Measurements from ENCODE around the gene C6orf136. TPM values are rescaled to one million over a fixed set of nuclear protein-coding genes. Genes with fewer than 3 reads are reported as not detected.

The C6orf136 gene
- total RNA-seq, 1 experiment from 2014 or later = 25.4 TPM

- TF ChIP-seq, protein P1, sequence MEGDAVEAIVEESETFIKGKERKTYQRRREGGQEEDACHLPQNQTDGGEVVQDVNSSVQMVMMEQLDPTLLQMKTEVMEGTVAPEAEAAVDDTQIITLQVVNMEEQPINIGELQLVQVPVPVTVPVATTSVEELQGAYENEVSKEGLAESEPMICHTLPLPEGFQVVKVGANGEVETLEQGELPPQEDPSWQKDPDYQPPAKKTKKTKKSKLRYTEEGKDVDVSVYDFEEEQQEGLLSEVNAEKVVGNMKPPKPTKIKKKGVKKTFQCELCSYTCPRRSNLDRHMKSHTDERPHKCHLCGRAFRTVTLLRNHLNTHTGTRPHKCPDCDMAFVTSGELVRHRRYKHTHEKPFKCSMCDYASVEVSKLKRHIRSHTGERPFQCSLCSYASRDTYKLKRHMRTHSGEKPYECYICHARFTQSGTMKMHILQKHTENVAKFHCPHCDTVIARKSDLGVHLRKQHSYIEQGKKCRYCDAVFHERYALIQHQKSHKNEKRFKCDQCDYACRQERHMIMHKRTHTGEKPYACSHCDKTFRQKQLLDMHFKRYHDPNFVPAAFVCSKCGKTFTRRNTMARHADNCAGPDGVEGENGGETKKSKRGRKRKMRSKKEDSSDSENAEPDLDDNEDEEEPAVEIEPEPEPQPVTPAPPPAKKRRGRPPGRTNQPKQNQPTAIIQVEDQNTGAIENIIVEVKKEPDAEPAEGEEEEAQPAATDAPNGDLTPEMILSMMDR (IDR thresholded peaks at IDR 0.05; ENCODE audit: insufficient read depth in 1 of 2, low read depth in 1 of 2, low read length in 1 of 2, severe bottlenecking in 1 of 2, unreplicated experiment in 1 of 2) = peak; percentile 80 to 85
- ChIA-PET CTCF (interaction anchor here (0.6 to 1.4 kb wide), 10 partner anchors 18 to 415 kb away, joined by 3 to 6 read pairs (median 3); partner anchors contain the start of genes MDC1 and NRM), POLR2A (interaction anchor here (0.6 to 1.2 kb wide), 4 partner anchors 23 to 102 kb away, joined by 3 to 5 read pairs (median 4); partner anchors contain the start of genes ABCF1 and MDC1)
- H3K4me3 ChIP-seq (ENCODE audit: low read depth, low read length) = peak within 1 kb of the TSS; percentile 85
- Mint-ChIP-seq H3K9me3 (ENCODE audit: unreplicated experiment) (no peaks in the 10 kb centered on the region), H3K4me3 (ENCODE audit: unreplicated experiment) (peak within 1 kb of the TSS; percentile 77), H3K36me3 (ENCODE audit: insufficient read depth, unreplicated experiment) (peaks cover 42% of the 10 kb centered on the region), H3K4me1 (ENCODE audit: low read depth, unreplicated experiment) (peaks cover 5% of the 10 kb centered on the region), H3K27me3 (ENCODE audit: insufficient read depth, unreplicated experiment) (no peaks in the 10 kb centered on the region), H3K27ac (ENCODE audit: unreplicated experiment) (peak within 1 kb of the TSS; percentile 71)
- H3K36me3 ChIP-seq (ENCODE audit: control insufficient read depth, insufficient read depth, low read length) = no peaks in the 10 kb centered on the region
- intact Hi-C loops (cut with micrococcal nuclease; ENCODE audit: unreplicated experiment) = loop anchor here (1.0 to 5.0 kb wide), 5 partner anchors 26 to 190 kb away; partner anchors contain the start of genes ATAT1, C6orf136, MDC1 and MRPS18B
- TSS peak; percentile 52 for BruUV-seq (replicated peaks)
- no peaks in the 10 kb centered on the region for H3K27me3 ChIP-seq (replicated peaks; ENCODE audit: control insufficient read depth, insufficient read depth, low read length)
- peak; percentile 96 for DNase-seq
- no peaks in the 10 kb centered on the region for H3K9me3 ChIP-seq
- H3K4me1 ChIP-seq = peaks cover 6% of the 10 kb centered on the region
Observed at GRCh38 chr6:30672445-30673253, 25.7 kb downstream of the C6orf136 start, which contains the start of gene DHX16. Gene DHX16, minus strand, starts transcription at chr6:30673006. Its CDS starts 165 bp downstream, at chr6:30672841.

DNA sequence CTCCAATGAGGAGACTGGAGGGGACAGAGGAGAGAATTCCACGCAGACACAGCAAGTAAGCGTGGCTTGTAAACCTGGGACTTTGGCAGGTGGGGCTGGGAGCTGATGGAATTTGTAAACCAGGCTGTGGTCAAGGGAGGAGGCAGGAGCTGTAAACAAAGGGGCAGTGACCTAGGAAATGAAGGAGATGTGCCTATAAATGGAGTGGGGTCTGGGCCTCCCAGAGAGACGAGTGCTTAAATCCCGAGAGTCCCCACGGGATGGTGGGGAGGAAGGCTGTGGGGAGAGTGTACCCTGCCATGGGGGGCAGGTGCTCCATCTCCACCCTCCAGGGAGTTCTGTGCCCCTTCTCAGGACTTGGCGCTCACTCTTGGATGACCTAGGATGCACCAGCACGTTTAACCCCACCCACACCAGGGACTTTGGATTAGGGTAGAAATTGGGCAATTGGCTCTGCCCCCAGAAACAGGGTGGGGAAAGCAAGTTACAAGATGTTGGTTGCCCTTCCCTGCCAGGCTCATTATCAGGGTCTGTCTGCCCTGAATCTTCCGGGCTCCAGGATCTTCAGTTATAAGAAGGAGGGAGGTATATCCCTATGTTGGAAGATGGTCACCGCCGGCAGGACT, 29.8 kb downstream of the C6orf136 start:
- intact Hi-C loops (cut with micrococcal nuclease; ENCODE audit: unreplicated experiment) = no loop called here
- H3K4me1 Mint-ChIP-seq (ENCODE audit: low read depth, unreplicated experiment) = no peaks in the 10 kb centered on the region
- BruUV-seq (replicated peaks) = no TSS peak
- ChIA-PET POLR2A (no interaction called here), CTCF (interaction anchor here (1.4 kb wide), 1 partner anchor 54 kb away, joined by 4 read pairs; no protein-coding TSS in a partner anchor)
- Histone ChIP-seq H3K4me1 (peaks cover under 1% of the 10 kb centered on the region), H3K4me3 (ENCODE audit: low read depth, low read length) (no peak overlapping the region), H3K27me3 (replicated peaks; ENCODE audit: control insufficient read depth, insufficient read depth, low read length) (no peaks in the 10 kb centered on the region), H3K9me3 (no peaks in the 10 kb centered on the region), H3K36me3 (ENCODE audit: control insufficient read depth, insufficient read depth, low read length) (no peaks in the 10 kb centered on the region)
- no peak for DNase-seq
- H3K27me3 Mint-ChIP-seq (ENCODE audit: insufficient read depth, unreplicated experiment) = no peaks in the 10 kb centered on the region
- H3K9me3 Mint-ChIP-seq (ENCODE audit: unreplicated experiment) = no peaks in the 10 kb centered on the region
- TF ChIP-seq, protein P1 (IDR thresholded peaks at IDR 0.05; ENCODE audit: insufficient read depth in 1 of 2, low read depth in 1 of 2, low read length in 1 of 2, severe bottlenecking in 1 of 2, unreplicated experiment in 1 of 2) = no peak
- peaks cover 23% of the 10 kb centered on the region for H3K36me3 Mint-ChIP-seq (ENCODE audit: insufficient read depth, unreplicated experiment)
- H3K4me3 Mint-ChIP-seq (ENCODE audit: unreplicated experiment) = no peak overlapping the region
- no peak overlapping the region for H3K27ac Mint-ChIP-seq (ENCODE audit: unreplicated experiment)
